DND-41 (cell line): ENCODE data around the gene SMAGP.
A peak's percentile ranks its signal among the peaks of the same experiment; 100 is the strongest.

ENCODE experiments used
- ATAC-seq: fragments of 200-7000 bp; cut with Tn5 transposase; 3 replicates; pipeline ENCODE4 v1.9.1; 2021; ENCODE audit warnings: low read depth; ENCODE audit not compliant: insufficient read depth
- DNase-seq: peaks from one replicate; pipeline ENCODE4 v3.0.0-alpha.2; 2020
- H2AFZ ChIP-seq: 2 replicates; pipeline ENCODE4 v1.6.0; 2012; ENCODE audit warnings: low read depth, low read length
- H3K27ac ChIP-seq: 2 replicates; pipeline ENCODE4 v1.5.1; 2012; ENCODE audit warnings: low read length, inconsistent platforms
- H3K27me3 ChIP-seq: fragments of 200-600 bp; sonication (generic); 2 replicates; pipeline ENCODE4 v1.6.0; 2012; ENCODE audit warnings: low read length, mild to moderate bottlenecking, inconsistent platforms; ENCODE audit not compliant: insufficient read depth, poor library complexity
- H3K36me3 ChIP-seq: 2 replicates; pipeline ENCODE4 v1.5.1; 2012; ENCODE audit warnings: low read length, inconsistent platforms; ENCODE audit not compliant: insufficient read depth
- H3K4me1 ChIP-seq: 2 replicates; pipeline ENCODE4 v1.5.1; 2012; ENCODE audit warnings: mild to moderate bottlenecking, low read length; ENCODE audit not compliant: insufficient read depth
- H3K4me2 ChIP-seq: 2 replicates; pipeline ENCODE4 v1.6.0; 2012; ENCODE audit warnings: mild to moderate bottlenecking, moderate library complexity, low read length, inconsistent platforms; ENCODE audit not compliant: insufficient read depth
- H3K4me3 ChIP-seq, 2 experiments: fragments of 200-600 bp in 1 of 2; shearing (Covaris generic) in 1 of 2; 2 replicates each; pipeline ENCODE4 v1.5.1; 2012 to 2016; ENCODE audit warnings: inconsistent platforms in 2 of 2, low read length in 2 of 2, mild to moderate bottlenecking in 2 of 2, low read depth in 1 of 2, moderate library complexity in 1 of 2
- H3K79me2 ChIP-seq: 2 replicates; pipeline ENCODE4 v1.6.0; 2012; ENCODE audit warnings: low read length, inconsistent platforms; ENCODE audit not compliant: insufficient read depth
- H3K9ac ChIP-seq: 2 replicates; pipeline ENCODE4 v1.6.0; 2012; ENCODE audit warnings: low read depth, mild to moderate bottlenecking, inconsistent platforms, low read length, moderate library complexity
- H3K9me3 ChIP-seq: 2 replicates; pipeline ENCODE4 v1.5.1; 2012; ENCODE audit warnings: low read length, moderate library complexity, mild to moderate bottlenecking, inconsistent platforms; ENCODE audit not compliant: insufficient read depth, severe bottlenecking
- H4K20me1 ChIP-seq: 2 replicates; pipeline ENCODE4 v1.6.0; 2012; ENCODE audit warnings: low read length; ENCODE audit not compliant: insufficient read depth
- CTCF ChIP-seq: IDR thresholded peaks from 2 replicates; pipeline ENCODE4 v1.5.1; 2012; ENCODE audit warnings: borderline replicate concordance, low read length, moderate library complexity, mild to moderate bottlenecking; ENCODE audit not compliant: poor library complexity, severe bottlenecking; ENCODE audit errors: extremely low read depth
- EZH2 ChIP-seq: IDR thresholded peaks from 3 replicates; pipeline ENCODE4 v1.6.1; 2012; ENCODE audit warnings: borderline replicate concordance, low read depth, mild to moderate bottlenecking, moderate library complexity, low read length, inconsistent platforms; ENCODE audit not compliant: severe bottlenecking

Gene SMAGP

GRCh38 chr12:51270951-51271518 lies 820 bp upstream of the SMAGP start:
- peaks cover 29% of the 10 kb centered on the region for H3K4me1 ChIP-seq
- DNase-seq (no peak), ATAC-seq (peak; percentile 1; the same call in 1 of the 3 replicates)
- no peaks in the 10 kb centered on the region for H3K79me2 ChIP-seq
- H3K36me3 ChIP-seq = no peaks in the 10 kb centered on the region
- H2AFZ ChIP-seq = peak overlapping the region; percentile 82
- H3K27me3 ChIP-seq = no peaks in the 10 kb centered on the region
- no peaks in the 10 kb centered on the region for H3K9me3 ChIP-seq
- peak overlapping the region; percentile 61 to 68; a peak in 3 of 4 replicates for H3K4me3 ChIP-seq
- H3K9ac ChIP-seq = peak overlapping the region; percentile 73
- H4K20me1 ChIP-seq = no peaks in the 10 kb centered on the region
- peak overlapping the region; percentile 55; the same call in 1 of the 2 replicates for H3K27ac ChIP-seq
- TF ChIP-seq EZH2 (no peak), CTCF (no peak)
- H3K4me2 ChIP-seq = peak overlapping the region; percentile 84

GRCh38 chr12:51269174-51270066 lies 795 bp downstream of the SMAGP start:
- Histone ChIP-seq H3K79me2 (no peaks in the 10 kb centered on the region), H3K4me3 (peak overlapping the region in 1 of 2 experiments; percentile 61; a peak in 2 of 4 replicates), H2AFZ (peak overlapping the region; percentile 82), H3K27ac (peak overlapping the region; percentile 33; the same call in 1 of the 2 replicates), H3K27me3 (no peaks in the 10 kb centered on the region), H3K9ac (peak overlapping the region; percentile 73), H3K9me3 (no peaks in the 10 kb centered on the region), H3K36me3 (peaks cover 3% of the 10 kb centered on the region; the same call in 1 of the 2 replicates), H3K4me1 (peaks cover 29% of the 10 kb centered on the region), H3K4me2 (peak overlapping the region; percentile 84), H4K20me1 (no peaks in the 10 kb centered on the region)
- ATAC-seq = peak; percentile 67
- DNase-seq = peak; percentile 64
- TF ChIP-seq EZH2 (no peak), CTCF (peak; percentile 76)

- H4K20me1 ChIP-seq = no peaks in the 10 kb centered on the region
- H3K9ac ChIP-seq = no peak overlapping the region
- peaks cover 18% of the 10 kb centered on the region for H3K4me1 ChIP-seq
- ATAC-seq = peak; percentile 29; the same call in 1 of the 3 replicates
- H3K9me3 ChIP-seq = no peaks in the 10 kb centered on the region
- H3K36me3 ChIP-seq = peaks cover 3% of the 10 kb centered on the region; the same call in 1 of the 2 replicates
- TF ChIP-seq CTCF (no peak), EZH2 (no peak)
- no peak overlapping the region for H3K4me3 ChIP-seq
- H3K27ac ChIP-seq = no peak overlapping the region
- DNase-seq = no peak
- no peak overlapping the region for H2AFZ ChIP-seq
- no peaks in the 10 kb centered on the region for H3K79me2 ChIP-seq
- no peak overlapping the region for H3K4me2 ChIP-seq
- no peaks in the 10 kb centered on the region for H3K27me3 ChIP-seq
Observed at GRCh38 chr12:51265024-51265423, 5.2 kb downstream of the SMAGP start.
